ENCODE data around the gene METRN. TPM values are rescaled to one million over a fixed set of nuclear protein-coding genes. Genes with fewer than 3 reads are reported as not detected.

METRN gene
- total and polyA plus RNA-seq, 3 donors from 2014 or later: 21.0 to 50.6 (median 34.9) TPM

DNA sequence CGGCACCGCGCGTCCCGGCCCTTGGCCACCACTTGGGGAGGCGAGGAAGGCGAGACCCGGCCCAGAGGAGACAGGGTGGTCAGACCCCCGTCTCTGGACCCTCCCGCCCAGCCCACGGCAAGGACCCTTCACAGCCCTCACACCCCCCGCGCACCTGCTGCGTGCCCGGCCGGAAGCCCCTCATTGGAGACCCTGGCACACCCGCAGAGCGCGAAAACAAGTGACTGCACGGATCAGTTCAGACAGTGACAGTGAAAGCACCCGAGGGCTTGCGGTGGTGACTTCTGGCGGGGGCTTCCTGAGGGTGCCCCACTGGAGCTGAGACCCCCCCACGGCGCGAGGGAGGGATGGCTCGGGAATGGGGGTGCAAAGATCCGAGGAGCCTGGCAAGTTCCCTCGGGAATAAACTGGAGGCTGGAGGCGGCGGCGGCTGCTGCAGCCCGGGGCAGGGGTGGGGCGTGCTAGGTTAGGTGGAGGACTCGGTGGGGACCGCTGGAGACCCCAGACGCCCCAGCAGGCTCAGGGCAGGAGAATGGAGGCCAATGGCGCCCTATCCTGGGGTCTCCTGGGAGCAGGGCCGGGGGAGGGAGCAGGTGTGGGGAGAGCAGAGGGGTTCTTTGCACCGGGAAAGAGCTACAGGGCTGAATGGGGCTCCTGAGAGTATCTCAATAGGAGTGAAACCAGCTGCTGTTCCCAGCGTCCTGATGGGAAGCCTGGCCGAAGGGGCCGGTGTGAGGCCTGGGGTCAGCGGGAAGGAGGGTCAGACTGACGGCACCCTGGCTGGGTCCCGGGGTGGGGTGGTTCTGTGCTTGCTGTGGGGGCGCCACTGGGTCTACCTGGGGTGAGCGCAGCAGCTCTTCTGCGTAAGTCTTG, 8.5 kb upstream of the METRN start:
- intact Hi-C loops (cut with DNase I; ENCODE audit: low total_unique reads): no loop called here
- peaks cover 5% of the 10 kb centered on the region for H3K4me1 ChIP-seq
- DNase-seq: no peak
- no peaks in the 10 kb centered on the region for H3K27me3 ChIP-seq
- H3K36me3 ChIP-seq (ENCODE audit: low read depth, missing control alignments): no peaks in the 10 kb centered on the region
- TF ChIP-seq, protein P1, sequence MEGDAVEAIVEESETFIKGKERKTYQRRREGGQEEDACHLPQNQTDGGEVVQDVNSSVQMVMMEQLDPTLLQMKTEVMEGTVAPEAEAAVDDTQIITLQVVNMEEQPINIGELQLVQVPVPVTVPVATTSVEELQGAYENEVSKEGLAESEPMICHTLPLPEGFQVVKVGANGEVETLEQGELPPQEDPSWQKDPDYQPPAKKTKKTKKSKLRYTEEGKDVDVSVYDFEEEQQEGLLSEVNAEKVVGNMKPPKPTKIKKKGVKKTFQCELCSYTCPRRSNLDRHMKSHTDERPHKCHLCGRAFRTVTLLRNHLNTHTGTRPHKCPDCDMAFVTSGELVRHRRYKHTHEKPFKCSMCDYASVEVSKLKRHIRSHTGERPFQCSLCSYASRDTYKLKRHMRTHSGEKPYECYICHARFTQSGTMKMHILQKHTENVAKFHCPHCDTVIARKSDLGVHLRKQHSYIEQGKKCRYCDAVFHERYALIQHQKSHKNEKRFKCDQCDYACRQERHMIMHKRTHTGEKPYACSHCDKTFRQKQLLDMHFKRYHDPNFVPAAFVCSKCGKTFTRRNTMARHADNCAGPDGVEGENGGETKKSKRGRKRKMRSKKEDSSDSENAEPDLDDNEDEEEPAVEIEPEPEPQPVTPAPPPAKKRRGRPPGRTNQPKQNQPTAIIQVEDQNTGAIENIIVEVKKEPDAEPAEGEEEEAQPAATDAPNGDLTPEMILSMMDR (IDR thresholded peaks at IDR 0.05): no peak
- TF ChIP-seq POLR2A (IDR thresholded peaks at IDR 0.05): no peak
- WGBS, 2 donors: 2 to 4% methylated on average over 15 to 49 of the region's 49 CpGs
- no peaks in the 10 kb centered on the region for H3K9me3 ChIP-seq
- H3K4me3 ChIP-seq: peak overlapping the region in 1 of 2 donors; percentile 6
- no peak overlapping the region for H3K27ac ChIP-seq

DNA sequence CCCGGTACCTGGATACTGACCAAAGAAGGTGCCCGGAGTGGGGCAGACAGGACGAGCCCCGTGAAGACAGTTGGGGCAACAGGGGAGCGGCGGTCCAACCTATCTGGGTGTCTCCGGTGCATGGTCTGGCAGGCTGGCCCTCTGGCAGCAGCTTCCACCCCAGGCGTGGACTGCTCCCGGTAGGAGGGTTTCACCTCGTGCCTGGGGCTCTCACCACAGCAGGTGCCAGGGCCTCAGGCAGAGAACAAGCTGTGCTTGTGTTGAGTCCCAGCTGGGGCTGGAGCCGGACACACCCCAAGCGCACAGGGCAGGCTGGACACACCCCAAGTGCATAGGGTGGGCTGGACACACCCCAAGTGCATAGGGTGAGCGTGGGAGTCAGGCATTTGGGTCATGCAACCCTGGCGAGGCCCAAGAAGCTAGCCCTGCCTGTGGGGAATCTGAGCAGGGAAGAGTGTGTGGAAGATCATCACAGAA, 7.8 kb upstream of the METRN start:
- Histone ChIP-seq H3K27ac (no peak overlapping the region), H3K36me3 (ENCODE audit: low read depth, missing control alignments) (no peaks in the 10 kb centered on the region), H3K4me1 (peaks cover 5% of the 10 kb centered on the region), H3K4me3 (no peak overlapping the region), H3K27me3 (no peaks in the 10 kb centered on the region), H3K9me3 (no peaks in the 10 kb centered on the region)
- WGBS, 2 donors: 10 to 31% methylated on average over 4 to 14 of the region's 14 CpGs
- no peak for TF ChIP-seq POLR2A (IDR thresholded peaks at IDR 0.05)
- TF ChIP-seq, protein P1 (IDR thresholded peaks at IDR 0.05): no peak
- intact Hi-C loops (cut with DNase I; ENCODE audit: low total_unique reads): no loop called here
- DNase-seq: no peak

- intact Hi-C loops (cut with DNase I; ENCODE audit: low total_unique reads): no loop called here
- Histone ChIP-seq H3K4me1 (peaks cover 5% of the 10 kb centered on the region), H3K4me3 (no peak overlapping the region), H3K27me3 (no peaks in the 10 kb centered on the region), H3K27ac (no peak overlapping the region), H3K36me3 (ENCODE audit: low read depth, missing control alignments) (no peaks in the 10 kb centered on the region), H3K9me3 (no peaks in the 10 kb centered on the region)
- WGBS, 2 donors: 67 to 70% methylated on average over 3 of the region's 3 CpGs
- no peak for DNase-seq
- no peak for TF ChIP-seq POLR2A (IDR thresholded peaks at IDR 0.05)
- TF ChIP-seq, protein P1 (IDR thresholded peaks at IDR 0.05): no peak
Measured at GRCh38 chr16:708019-708418, 6.9 kb upstream of the METRN start.

- TF ChIP-seq, protein P1 (IDR thresholded peaks at IDR 0.05): no peak
- no peak for TF ChIP-seq POLR2A (IDR thresholded peaks at IDR 0.05)
- no peak overlapping the region for H3K27ac ChIP-seq
Measured at GRCh38 chr16:708959-709358, 6.0 kb upstream of the METRN start.

More at GRCh38 chr16:708959-709358, 6.0 kb upstream of the METRN start:
- H3K4me3 ChIP-seq: no peak overlapping the region
- no peaks in the 10 kb centered on the region for H3K36me3 ChIP-seq (ENCODE audit: low read depth, missing control alignments)
- H3K4me1 ChIP-seq: peaks cover 5% of the 10 kb centered on the region
- WGBS, 2 donors: 73 to 83% methylated on average over 3 to 4 of the region's 4 CpGs
- intact Hi-C loops (cut with DNase I; ENCODE audit: low total_unique reads): no loop called here
- no peaks in the 10 kb centered on the region for H3K9me3 ChIP-seq
- DNase-seq: no peak
- H3K27me3 ChIP-seq: no peaks in the 10 kb centered on the region
